H1 (cell line): ENCODE data around the gene AVL9. TPM values are rescaled to one million over a fixed set of nuclear protein-coding genes. Genes with fewer than 3 reads are reported as not detected.

Source experiments
- CTCF ChIA-PET: fragments of 300-600 bp; sonication (Branson Sonifier 250); formaldehyde crosslinking; loops from one replicate; lab custom pipeline; 2021; ENCODE audit not compliant: partially characterized antibody; lab: Charles Lee
- POLR2A ChIA-PET: fragments of 300-600 bp; sonication (Branson Sonifier 250); formaldehyde crosslinking; loops from one replicate; lab custom pipeline; 2021; ENCODE audit warnings: inconsistent platforms; ENCODE audit not compliant: partially characterized antibody; lab: Charles Lee
- DNase-seq, 2 experiments: peaks; one replicate each; pipeline versions ENCODE4 v3.0.0 to v3.0.0-alpha.2; 2010 to 2022; ENCODE audit warnings: low spot score in 2 of 2, low read depth in 1 of 2, mixed read lengths in 1 of 2
- FAIRE-seq: peaks from 2 replicates; lab custom pipeline; 2011; peaks lifted over from hg19 to GRCh38; lab: Jason Lieb, UNC
- H2AFZ ChIP-seq: 2 replicates; pipeline ENCODE4 v1.8.1; 2012; ENCODE audit warnings: low read length, inconsistent platforms
- H2AK5ac ChIP-seq: 2 replicates; pipeline ENCODE4 v1.6.1; 2013; ENCODE audit warnings: low read depth, low read length
- H2BK120ac ChIP-seq: replicated peaks from 2 replicates; pipeline ENCODE3; 2013; ENCODE audit warnings: low read depth, low read length, inconsistent platforms
- H2BK12ac ChIP-seq: 2 replicates; pipeline ENCODE4 v1.6.1; 2013; ENCODE audit warnings: low read depth, low read length
- H2BK15ac ChIP-seq: 2 replicates; pipeline ENCODE4 v1.6.1; 2013; ENCODE audit warnings: low read length
- H2BK20ac ChIP-seq: 2 replicates; pipeline ENCODE4 v1.6.1; 2013; ENCODE audit warnings: low read length
- H2BK5ac ChIP-seq: 2 replicates; pipeline ENCODE4 v1.6.1; 2013; ENCODE audit warnings: low read depth, low read length
- H3K14ac ChIP-seq: 2 replicates; pipeline ENCODE4 v1.6.1; 2013; ENCODE audit warnings: inconsistent platforms; ENCODE audit not compliant: insufficient read length
- H3K18ac ChIP-seq: 2 replicates; pipeline ENCODE4 v1.6.1; 2013; ENCODE audit warnings: low read length; ENCODE audit errors: extremely low read depth
- H3K23ac ChIP-seq: 2 replicates; pipeline ENCODE4 v1.6.1; 2013; ENCODE audit warnings: inconsistent platforms; ENCODE audit not compliant: insufficient read length
- H3K23me2 ChIP-seq: 2 replicates; pipeline ENCODE4 v1.6.1; 2013; ENCODE audit warnings: low read depth, low read length
- H3K27ac ChIP-seq: 2 replicates; pipeline ENCODE4 v1.6.1; 2011; ENCODE audit warnings: low read depth, low read length, inconsistent platforms
- H3K27me3 ChIP-seq, 4 experiments: replicated peaks in 1 of 4; 1 replicate in 1 of 4; 2 replicates in 3 of 4; pipeline versions ENCODE4 v1.6.1 to v1.8.1; 2011 to 2013; ENCODE audit warnings: low read length in 3 of 4, mild to moderate bottlenecking in 3 of 4, inconsistent platforms in 2 of 4, mixed read lengths in 2 of 4, moderate library complexity in 1 of 4; ENCODE audit not compliant: control insufficient read depth in 3 of 4, insufficient read depth in 3 of 4; ENCODE audit errors: extremely low read depth in 1 of 4
- H3K36me3 ChIP-seq, 4 experiments: 2 replicates each; pipeline versions ENCODE4 v1.6.1 to v1.8.1; 2011 to 2013; ENCODE audit warnings: mild to moderate bottlenecking in 4 of 4, low read length in 3 of 4, moderate library complexity in 2 of 4, control low read depth in 1 of 4, inconsistent platforms in 1 of 4; ENCODE audit not compliant: insufficient read depth in 4 of 4, control insufficient read depth in 2 of 4
- H3K4ac ChIP-seq: replicated peaks from 2 replicates; pipeline ENCODE3; 2013; ENCODE audit warnings: low read length, low read depth, mixed read lengths, inconsistent platforms; ENCODE audit not compliant: insufficient read length
- H3K4me1 ChIP-seq, 4 experiments: replicated peaks in 1 of 4; 1 replicate in 1 of 4; 2 replicates in 3 of 4; pipeline versions ENCODE4 v1.6.1 to v1.8.1; 2011 to 2013; ENCODE audit warnings: low read length in 3 of 4, inconsistent platforms in 2 of 4, mixed read lengths in 1 of 4; ENCODE audit not compliant: insufficient read depth in 4 of 4, control insufficient read depth in 3 of 4
- H3K4me2 ChIP-seq, 2 experiments: 2 replicates each; pipeline versions ENCODE4 v1.6.1 to v1.8.1; 2011 to 2013; ENCODE audit warnings: low read depth in 2 of 2, low read length in 2 of 2, control low read depth in 1 of 2, inconsistent platforms in 1 of 2, mild to moderate bottlenecking in 1 of 2; ENCODE audit not compliant: insufficient read depth in 1 of 2
- H3K4me3 ChIP-seq, 4 experiments: fragments of 200-600, 300-600 bp in 1 of 4; sonication (generic), shearing (Covaris generic), sonication (Bioruptor Twin) in 1 of 4; 2 replicates each; pipeline versions ENCODE4 v1.5.1 to v1.8.1; 2011 to 2016; ENCODE audit warnings: low read length in 4 of 4, low read depth in 3 of 4, control low read depth in 2 of 4, inconsistent platforms in 2 of 4, mild to moderate bottlenecking in 2 of 4, mixed read lengths in 1 of 4, moderate library complexity in 1 of 4; ENCODE audit not compliant: insufficient read depth in 2 of 4; ENCODE audit errors: extremely low read depth in 1 of 4
- H3K56ac ChIP-seq: replicated peaks from 2 replicates; pipeline ENCODE3; 2013; ENCODE audit warnings: low read depth, mild to moderate bottlenecking, mixed read lengths, low read length, inconsistent platforms; ENCODE audit not compliant: insufficient read length
- H3K79me1 ChIP-seq: 2 replicates; pipeline ENCODE4 v1.6.1; 2013; ENCODE audit warnings: low read depth, low read length, control low read depth
- H3K79me2 ChIP-seq, 2 experiments: 2 replicates each; pipeline versions ENCODE4 v1.6.1 to v1.8.1; 2012 to 2013; ENCODE audit warnings: low read length in 2 of 2, mild to moderate bottlenecking in 2 of 2, inconsistent platforms in 1 of 2; ENCODE audit not compliant: insufficient read depth in 2 of 2, control insufficient read depth in 1 of 2
- H3K9ac ChIP-seq, 4 experiments: replicated peaks in 1 of 4; 1 replicate in 1 of 4; 2 replicates in 3 of 4; pipeline versions ENCODE4 v1.6.1 to v1.8.1; 2011 to 2013; ENCODE audit warnings: low read depth in 3 of 4, low read length in 3 of 4, control low read depth in 2 of 4, mild to moderate bottlenecking in 2 of 4, moderate library complexity in 2 of 4, inconsistent platforms in 1 of 4; ENCODE audit errors: extremely low read depth in 1 of 4
- H3K9me3 ChIP-seq, 2 experiments: 2 replicates each; pipeline versions ENCODE4 v1.6.1 to v1.8.1; 2012 to 2013; ENCODE audit warnings: mild to moderate bottlenecking in 2 of 2, moderate library complexity in 2 of 2, control low read depth in 1 of 2, inconsistent platforms in 1 of 2, low read depth in 1 of 2, low read length in 1 of 2, mixed read lengths in 1 of 2; ENCODE audit not compliant: insufficient read depth in 2 of 2
- H4K20me1 ChIP-seq, 2 experiments: replicated peaks in 1 of 2; 2 replicates each; pipeline versions ENCODE3 to v1.8.1; 2011 to 2013; ENCODE audit warnings: inconsistent platforms in 2 of 2, low read length in 2 of 2, mild to moderate bottlenecking in 1 of 2; ENCODE audit not compliant: insufficient read depth in 2 of 2, control insufficient read depth in 1 of 2
- H4K5ac ChIP-seq: 2 replicates; pipeline ENCODE4 v1.6.1; 2013; ENCODE audit warnings: low read length, low read depth, mixed read lengths, inconsistent platforms; ENCODE audit not compliant: insufficient read length
- H4K8ac ChIP-seq: 2 replicates; pipeline ENCODE4 v1.8.0; 2013; ENCODE audit warnings: mild to moderate bottlenecking, moderate library complexity, low read length, inconsistent platforms; ENCODE audit not compliant: insufficient read depth; ENCODE audit errors: extremely low read depth
- H4K91ac ChIP-seq: replicated peaks from 2 replicates; pipeline ENCODE3; 2013; ENCODE audit warnings: low read length, mixed read lengths, inconsistent platforms; ENCODE audit not compliant: insufficient read length
- BACH1 ChIP-seq: IDR thresholded peaks from 2 replicates; pipeline ENCODE4 v1.6.1; 2012; ENCODE audit warnings: low read length, improper control_type of control experiment
- BCL11A ChIP-seq, 2 experiments: IDR thresholded peaks; one replicate each; pipeline ENCODE4 v1.6.1; 2011; ENCODE audit warnings: low read depth in 2 of 2, low read length in 2 of 2, mild to moderate bottlenecking in 2 of 2
- BRCA1 ChIP-seq: IDR thresholded peaks from 2 replicates; pipeline ENCODE4 v1.6.1; 2012; ENCODE audit warnings: low read depth, low read length, improper control_type of control experiment
- CBX8 ChIP-seq: fragments of 300-800, 300-1000 bp; sonication (generic); IDR thresholded peaks from 2 replicates; pipeline ENCODE4 v1.7.1; 2016; ENCODE audit warnings: low read depth, low read length, borderline replicate concordance
- CEBPB ChIP-seq: IDR thresholded peaks from 2 replicates; pipeline ENCODE4 v1.6.1; 2012; ENCODE audit warnings: low read depth, low read length
- EZH2 ChIP-seq: fragments of 200-600 bp; sonication (generic); IDR thresholded peaks from 2 replicates; pipeline ENCODE4 v1.7.1; 2012; ENCODE audit warnings: low read depth, mild to moderate bottlenecking, moderate library complexity, low read length, inconsistent platforms; ENCODE audit not compliant: severe bottlenecking
- HDAC6 ChIP-seq: IDR thresholded peaks from one replicate; pipeline ENCODE4 v1.7.1; 2012; ENCODE audit warnings: low read depth, mild to moderate bottlenecking, inconsistent platforms, low read length, moderate library complexity
- PHF8 ChIP-seq: fragments of 200-600 bp; sonication (generic); conservative IDR thresholded peaks from 2 replicates; pipeline ENCODE4 v1.7.1; 2012; ENCODE audit warnings: low read depth, mild to moderate bottlenecking, inconsistent platforms, low read length, moderate library complexity
- RAD21 ChIP-seq, 2 experiments: IDR thresholded peaks in 1 of 2; conservative IDR thresholded peaks in 1 of 2; 2 replicates each; pipeline ENCODE4 v1.6.1; 2011; ENCODE audit warnings: low read depth in 2 of 2, low read length in 2 of 2, improper control_type of control experiment in 1 of 2, inconsistent platforms in 1 of 2, mild to moderate bottlenecking in 1 of 2, moderate library complexity in 1 of 2
- SRF ChIP-seq: IDR thresholded peaks from 2 replicates; pipeline ENCODE4 v1.6.1; 2011; ENCODE audit warnings: mild to moderate bottlenecking, low read depth, low read length, moderate library complexity
- WGBS, 2 experiments: shearing (Covaris generic) in 1 of 2; methylation state at CpG; one replicate each; pipeline versions ENCODE4 v1.1.6 to v1.1.7; 2013 to 2015; ENCODE audit warnings: low lambda C conversion rate in 2 of 2, mixed read lengths in 2 of 2, inconsistent platforms in 1 of 2, low coverage in 1 of 2, missing lambda C conversion rate in 1 of 2; ENCODE audit not compliant: insufficient replicate concordance in 2 of 2, insufficient coverage in 1 of 2, insufficient read length in 1 of 2; ENCODE audit errors: extremely low coverage in 1 of 2, missing lambda C conversion rate in 1 of 2; 5-methylcytosine and 5-hydroxymethylcytosine counted together
- polyA plus RNA-seq, 7 experiments: library from polyadenylated mRNA; depleted of rRNA in 3 of 7; stranded (reverse) in 5 of 7; unstranded in 2 of 7; fragments of >200 nt in 5 of 7; fragments of 200-250 nt in 2 of 7; gene quantifications; 1 replicate in 5 of 7; 2 replicates in 1 of 7; 4 replicates in 1 of 7; pipeline versions ENCODE4 v1.2.1 to v1.2.3, GENCODE V29; 2011 to 2013; ENCODE audit warnings: missing spikeins in 2 of 7, mixed read lengths in 2 of 7
- total RNA-seq: library from RNA; stranded (reverse); fragmentation: NEBNext Ultra II Directional; extraction: Animal tissue kit (Norgen Biotek cat#: 25700); gene quantifications from 2 replicates; pipeline ENCODE4 v1.2.1, GENCODE V29; 2021
- TF ChIP-seq, protein P1 (sequence below): IDR thresholded peaks from 2 replicates; pipeline ENCODE4 v1.6.1; 2011; ENCODE audit warnings: low read depth, mild to moderate bottlenecking, low read length; ENCODE audit not compliant: insufficient read depth
- TF ChIP-seq, protein P2 (sequence below): IDR thresholded peaks from 2 replicates; pipeline ENCODE4 v1.6.1; 2012; ENCODE audit warnings: low read length, inconsistent platforms

Gene AVL9
- total and polyA plus RNA-seq, 2 of the 8 experiments (the other 6 are each of a cell fraction or from before 2014, with no cell fraction given): 15.5 to 42.1 TPM

- FAIRE-seq: no peak
- 94% methylated on average over 1 of the region's 1 CpG; no CpG with 5 or more reads in 1 of the 2 experiments for WGBS, 2 experiments
- Histone ChIP-seq H2BK15ac (no peak overlapping the region), H3K56ac (no peak overlapping the region), H2AK5ac (no peak overlapping the region), H2BK5ac (no peak overlapping the region), H3K79me1 (no peaks in the 10 kb centered on the region), H3K4ac (no peak overlapping the region), H3K27ac (no peak overlapping the region), H3K18ac (no peak overlapping the region), H3K4me1 (peaks cover under 1 to 9% (median 5%) of the 10 kb centered on the region in 4 experiments; a peak in 5 of 7 replicates), H4K91ac (no peak overlapping the region), H3K27me3 (no peaks in the 10 kb centered on the region), H3K23ac (no peak overlapping the region), H3K23me2 (no peaks in the 10 kb centered on the region), H2AFZ (no peak overlapping the region), H3K4me2 (no peak overlapping the region), H2BK20ac (0 out of 2 replicates have a peak overlapping the region, but pooled peaks have one; percentile 23), H3K14ac (no peak overlapping the region), H2BK120ac (no peak overlapping the region), H3K36me3 (no peaks in the 10 kb centered on the region), H3K4me3 (no peak overlapping the region), H3K9ac (no peak overlapping the region), H4K20me1 (no peaks in the 10 kb centered on the region), H3K79me2 (no peaks in the 10 kb centered on the region), H3K9me3 (no peaks in the 10 kb centered on the region), H2BK12ac (no peak overlapping the region), H4K8ac (no peak overlapping the region), H4K5ac (no peak overlapping the region)
- CTCF ChIA-PET: interaction anchor here (0.6 kb wide), 1 partner anchor 132 kb away, joined by 3 read pairs; no protein-coding TSS in a partner anchor
- DNase-seq: no peak
- POLR2A ChIA-PET: no interaction called here
- TF ChIP-seq, protein P1, sequence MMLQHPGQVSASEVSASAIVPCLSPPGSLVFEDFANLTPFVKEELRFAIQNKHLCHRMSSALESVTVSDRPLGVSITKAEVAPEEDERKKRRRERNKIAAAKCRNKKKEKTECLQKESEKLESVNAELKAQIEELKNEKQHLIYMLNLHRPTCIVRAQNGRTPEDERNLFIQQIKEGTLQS: no peak
- no peak for TF ChIP-seq RAD21 (IDR thresholded peaks at IDR 0.05 in 1 of 2, conservative IDR thresholded peaks at IDR 0.05 in 1 of 2; ENCODE audit: low read depth in 2 of 2, low read length in 2 of 2)
- TF ChIP-seq PHF8: no peak
- TF ChIP-seq, protein P2, sequence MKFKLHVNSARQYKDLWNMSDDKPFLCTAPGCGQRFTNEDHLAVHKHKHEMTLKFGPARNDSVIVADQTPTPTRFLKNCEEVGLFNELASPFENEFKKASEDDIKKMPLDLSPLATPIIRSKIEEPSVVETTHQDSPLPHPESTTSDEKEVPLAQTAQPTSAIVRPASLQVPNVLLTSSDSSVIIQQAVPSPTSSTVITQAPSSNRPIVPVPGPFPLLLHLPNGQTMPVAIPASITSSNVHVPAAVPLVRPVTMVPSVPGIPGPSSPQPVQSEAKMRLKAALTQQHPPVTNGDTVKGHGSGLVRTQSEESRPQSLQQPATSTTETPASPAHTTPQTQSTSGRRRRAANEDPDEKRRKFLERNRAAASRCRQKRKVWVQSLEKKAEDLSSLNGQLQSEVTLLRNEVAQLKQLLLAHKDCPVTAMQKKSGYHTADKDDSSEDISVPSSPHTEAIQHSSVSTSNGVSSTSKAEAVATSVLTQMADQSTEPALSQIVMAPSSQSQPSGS: no peak
- no peak for TF ChIP-seq CEBPB
- no peak for TF ChIP-seq BACH1
- no peak for TF ChIP-seq SRF
- TF ChIP-seq EZH2: no peak
- no peak for TF ChIP-seq CBX8
- no peak for TF ChIP-seq BCL11A (IDR thresholded peaks at IDR 0.05; ENCODE audit: low read depth in 2 of 2, low read length in 2 of 2)
- no peak for TF ChIP-seq BRCA1
- TF ChIP-seq HDAC6: no peak
Measured at GRCh38 chr7:32616625-32617024, 121.3 kb downstream of the AVL9 start.
